Cerebellar cortex (tissue), 1 donor: Measurements from ENCODE around the gene ANKRD20A1.
"Not testable (repeated sequence)": the region's sequence is repeated elsewhere in the genome, so short reads cannot be mapped to it uniquely, and the experiment has no call there.

Experiments
- DNase-seq: peaks from one replicate; pipeline ENCODE4 v3.0.0-alpha.2; 2015; ENCODE audit warnings: low spot score

Gene ANKRD20A1

DNA sequence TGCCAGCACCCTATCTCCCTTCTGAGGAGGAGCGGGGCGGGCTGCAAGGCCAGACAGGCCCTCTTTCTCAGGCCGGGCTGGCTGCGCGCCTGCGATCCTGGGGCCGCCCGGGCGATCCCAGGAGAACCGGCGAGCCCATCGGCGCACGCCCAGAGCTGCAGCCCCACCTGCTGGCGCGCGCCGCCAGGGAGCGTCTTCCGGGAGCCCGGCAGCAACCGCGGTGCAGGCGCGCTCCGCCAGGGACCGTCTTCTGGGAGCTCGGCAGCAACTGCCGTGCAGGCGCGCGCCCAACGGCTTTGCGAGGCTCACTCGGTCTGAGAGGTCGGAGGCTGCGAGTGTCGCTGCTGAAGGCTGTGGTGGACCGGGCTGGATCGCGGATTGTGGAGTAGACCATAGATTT is at the start of gene ANKRD20A1:
Gene ANKRD20A1, plus strand, starts transcription at position 61 of the 400 bp plus-strand sequence. CDS start 496 bp downstream, outside the sequence.
- not testable (repeated sequence) for DNase-seq

DNA sequence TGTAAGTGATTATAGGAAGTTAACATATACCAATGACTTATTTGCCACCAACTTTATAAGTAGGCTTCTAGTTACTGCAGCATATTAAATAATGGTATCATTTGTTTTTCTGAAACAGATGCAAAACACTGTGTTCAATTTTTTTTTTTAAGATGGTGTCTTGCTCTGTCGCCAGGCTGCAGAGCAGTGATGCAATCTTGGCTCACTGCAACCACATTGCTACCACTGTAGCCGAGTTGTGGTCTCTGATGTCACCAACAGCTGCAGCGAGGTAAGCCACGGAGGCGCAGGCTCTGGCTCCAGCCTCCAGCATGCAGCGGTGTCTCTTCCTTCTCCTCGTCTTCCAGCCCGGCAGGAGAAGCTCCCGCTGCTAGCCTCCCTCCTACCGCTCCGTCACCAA is 26.6 kb upstream of the ANKRD20A1 start:
- DNase-seq, result not testable (repeated sequence)
